GM21515 (cell line): ENCODE data around the gene MVK.

Experiments used
- ATAC-seq: cut with Tn5 transposase; IDR thresholded peaks from one replicate; pipeline ENCODE4 v1.9.1; 2021; ENCODE audit not compliant: unreplicated experiment

Gene MVK

GRCh38 chr12:109544955-109545531 lies 28.6 kb upstream of the MVK start:
- ATAC-seq: no peak

DNA sequence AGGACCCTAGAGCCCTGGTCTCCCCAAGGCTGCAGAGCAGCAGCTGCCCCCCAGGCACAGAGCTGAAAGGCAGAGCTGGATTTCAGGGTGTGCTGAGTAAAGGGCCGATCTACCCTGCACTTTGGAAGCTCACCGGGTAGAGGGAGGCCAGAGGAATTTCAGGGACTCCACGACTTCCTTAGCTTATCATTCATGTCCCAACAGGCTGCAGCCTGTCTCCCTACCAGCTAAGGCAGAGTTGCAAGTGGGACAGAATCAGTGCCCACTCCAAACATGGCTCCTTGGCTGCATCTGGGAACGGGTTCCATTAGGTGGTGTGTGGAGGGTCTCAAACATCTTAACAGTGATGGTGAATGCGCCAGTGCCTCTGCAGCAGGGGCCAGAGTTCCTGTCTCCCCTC lies 27.8 kb upstream of the MVK start:
- ATAC-seq: no peak

DNA sequence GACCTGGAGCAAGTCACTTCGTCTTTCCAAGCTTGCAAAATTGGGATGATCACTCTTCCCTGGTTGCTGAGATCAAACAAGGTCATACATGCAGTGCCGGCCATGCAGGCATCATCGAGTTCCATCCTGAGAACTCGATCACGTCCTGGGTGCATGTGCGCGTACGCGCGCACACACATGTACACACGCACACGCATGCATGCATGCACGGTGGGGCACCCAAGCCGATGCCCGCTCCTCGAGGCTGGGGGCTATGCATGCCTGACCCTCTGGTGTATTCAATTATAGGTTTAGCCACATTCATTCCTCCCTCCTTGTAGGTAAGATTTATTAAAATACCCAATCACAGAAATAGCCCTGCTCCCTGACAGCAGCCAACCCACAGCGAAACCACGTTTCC lies 26.3 kb upstream of the MVK start:
- no peak for ATAC-seq

GRCh38 chr12:109548258-109548657 lies 25.3 kb upstream of the MVK start:
- ATAC-seq: no peak

- no peak for ATAC-seq
Observed at GRCh38 chr12:109549613-109550270, 23.9 kb upstream of the MVK start.

DNA sequence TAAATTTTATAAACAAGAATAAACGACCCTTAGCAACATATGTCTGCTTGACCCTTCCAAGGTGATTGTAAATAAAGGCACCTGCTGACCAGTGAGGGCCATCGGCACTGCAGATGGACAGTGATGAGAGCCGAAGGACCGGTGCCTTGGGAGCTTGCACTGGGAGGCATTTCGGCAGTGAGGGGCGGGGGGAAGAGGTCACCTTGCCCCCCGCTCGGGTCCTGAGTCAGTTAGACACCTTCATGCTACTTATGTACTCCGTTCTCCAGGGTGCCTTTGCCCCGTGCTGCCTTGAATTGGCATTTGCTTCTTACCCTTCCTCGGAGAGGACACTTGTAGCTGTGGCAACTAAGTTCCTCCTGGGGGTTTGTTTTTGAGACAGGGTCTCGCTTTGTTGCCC lies 23.3 kb upstream of the MVK start:
- no peak for ATAC-seq

- no peak for ATAC-seq
Observed at GRCh38 chr12:109551108-109551507, 22.5 kb upstream of the MVK start.

GRCh38 chr12:109552971-109553370 lies 20.6 kb upstream of the MVK start:
- ATAC-seq: no peak

GRCh38 chr12:109553483-109553882 lies 20.1 kb upstream of the MVK start:
- no peak for ATAC-seq

GRCh38 chr12:109553906-109554500 lies 19.6 kb upstream of the MVK start:
- ATAC-seq: no peak

DNA sequence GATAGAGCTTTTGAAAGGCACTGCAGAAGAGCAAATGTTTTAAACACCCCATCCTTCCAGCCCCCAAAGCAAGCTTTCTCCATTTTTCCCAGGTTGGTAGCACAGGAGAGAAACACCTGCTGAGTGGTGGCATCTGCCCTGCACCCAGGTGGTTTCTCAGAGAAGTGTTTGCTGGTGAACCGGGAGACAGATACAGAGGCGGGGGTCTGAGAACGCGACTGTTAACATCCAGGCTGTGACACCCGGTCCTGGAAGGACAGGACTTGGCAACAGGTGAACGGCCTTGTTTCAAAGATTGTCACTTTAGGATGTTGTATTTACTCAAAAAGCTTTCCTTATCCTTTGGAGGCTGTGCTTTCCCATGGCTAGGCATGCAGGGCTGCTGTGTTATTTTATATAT lies 18.8 kb upstream of the MVK start:
- no peak for ATAC-seq

DNA sequence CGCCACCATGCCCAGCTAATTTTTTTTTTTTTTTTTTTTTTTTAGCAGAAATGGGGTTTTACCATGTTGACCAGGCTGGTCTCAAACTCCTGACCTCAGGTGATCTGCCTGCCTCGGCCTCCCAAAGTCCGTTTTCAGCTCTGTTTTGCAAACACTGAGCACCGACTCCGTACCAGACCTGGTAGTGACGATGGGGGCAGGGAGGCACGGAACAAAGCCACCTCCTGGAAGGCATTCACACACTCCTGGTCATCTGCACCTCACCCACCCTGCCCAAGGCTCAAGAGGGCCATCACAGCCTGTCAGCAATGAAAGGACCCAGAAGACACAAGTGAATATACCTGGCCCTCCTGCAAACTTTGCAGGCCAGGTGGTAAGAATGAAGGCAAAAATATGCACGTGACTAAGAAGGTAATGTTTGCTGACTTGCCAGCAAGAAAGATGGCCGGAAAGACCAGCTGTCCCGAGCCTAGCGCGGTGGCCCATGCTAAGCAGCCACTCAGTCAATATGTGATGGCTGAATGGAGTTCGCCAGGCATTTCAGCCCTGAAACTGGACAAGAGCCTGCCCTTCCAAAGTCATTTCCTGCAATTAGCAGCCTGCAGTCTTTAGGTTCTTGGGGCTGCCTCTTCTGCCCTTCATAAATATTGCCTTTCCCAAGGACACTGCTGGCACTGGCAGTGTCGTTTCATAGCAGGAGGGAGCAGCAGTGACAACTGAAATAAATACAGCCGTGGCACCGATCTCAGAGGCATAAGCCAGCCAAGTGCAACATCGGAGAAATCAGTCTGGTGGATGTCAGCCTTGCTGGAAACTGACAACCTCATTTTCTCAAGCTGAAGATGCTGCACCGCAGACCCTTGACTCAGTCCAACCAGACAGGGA lies 17.9 kb upstream of the MVK start:
- no peak for ATAC-seq

DNA sequence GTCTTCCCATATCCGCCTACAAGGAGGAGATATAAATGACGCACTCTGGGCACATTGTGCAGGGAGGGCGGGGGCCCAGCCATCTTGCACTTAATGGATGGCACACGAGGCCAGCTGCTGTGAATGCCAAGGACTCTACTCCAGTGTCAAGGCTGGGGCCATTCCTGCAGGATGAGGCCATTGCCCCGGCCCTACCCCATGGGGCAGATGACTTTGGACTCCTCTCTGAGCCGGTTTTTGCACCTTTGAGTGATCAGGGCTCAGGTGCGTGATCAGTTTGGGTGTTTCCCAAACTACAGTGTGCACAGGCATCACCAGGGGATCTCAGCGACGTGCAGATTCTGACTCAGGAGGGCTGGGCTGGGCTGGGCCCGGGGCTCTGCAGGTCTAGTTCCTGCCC lies 16.4 kb upstream of the MVK start:
- ATAC-seq: no peak

DNA sequence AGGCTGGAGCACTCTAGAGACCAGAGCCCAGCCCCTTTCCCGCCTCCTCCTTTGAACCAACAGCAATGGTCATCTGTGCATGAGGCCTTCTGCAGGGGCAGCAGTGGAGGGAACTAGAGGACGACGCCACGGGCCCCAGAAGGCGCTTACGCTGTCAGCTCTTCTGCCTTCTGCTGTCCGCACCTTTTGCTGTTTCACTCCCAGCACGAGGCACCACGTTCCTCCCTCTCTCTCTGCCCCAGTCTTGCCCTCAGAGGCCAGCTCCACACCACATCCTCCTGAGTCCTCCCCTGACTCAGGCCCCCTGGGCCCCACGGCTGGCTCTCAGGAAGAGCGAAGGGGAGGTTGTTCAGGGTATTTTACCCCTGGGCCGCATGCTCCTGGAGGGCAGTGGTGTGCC lies 15.8 kb upstream of the MVK start:
- ATAC-seq: no peak

- no peak for ATAC-seq
Observed at GRCh38 chr12:109558374-109559199, 15.0 kb upstream of the MVK start.

DNA sequence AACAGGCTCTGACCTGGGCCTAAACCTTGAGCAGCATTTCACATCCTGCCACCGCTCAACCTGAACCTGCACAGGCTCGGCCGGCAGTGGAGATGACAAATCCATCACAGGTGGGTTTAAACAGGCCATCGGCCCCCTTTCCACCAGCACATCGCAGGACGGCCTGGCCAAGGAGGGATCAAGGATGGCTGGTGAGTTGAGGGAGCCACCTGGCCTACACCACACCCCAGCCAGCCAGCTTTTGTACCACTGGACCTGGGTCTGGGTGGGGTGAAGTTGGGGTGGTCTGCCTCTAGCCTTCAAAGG lies 14.4 kb upstream of the MVK start:
- ATAC-seq: no peak

GRCh38 chr12:109559601-109560000 lies 14.0 kb upstream of the MVK start:
- no peak for ATAC-seq

DNA sequence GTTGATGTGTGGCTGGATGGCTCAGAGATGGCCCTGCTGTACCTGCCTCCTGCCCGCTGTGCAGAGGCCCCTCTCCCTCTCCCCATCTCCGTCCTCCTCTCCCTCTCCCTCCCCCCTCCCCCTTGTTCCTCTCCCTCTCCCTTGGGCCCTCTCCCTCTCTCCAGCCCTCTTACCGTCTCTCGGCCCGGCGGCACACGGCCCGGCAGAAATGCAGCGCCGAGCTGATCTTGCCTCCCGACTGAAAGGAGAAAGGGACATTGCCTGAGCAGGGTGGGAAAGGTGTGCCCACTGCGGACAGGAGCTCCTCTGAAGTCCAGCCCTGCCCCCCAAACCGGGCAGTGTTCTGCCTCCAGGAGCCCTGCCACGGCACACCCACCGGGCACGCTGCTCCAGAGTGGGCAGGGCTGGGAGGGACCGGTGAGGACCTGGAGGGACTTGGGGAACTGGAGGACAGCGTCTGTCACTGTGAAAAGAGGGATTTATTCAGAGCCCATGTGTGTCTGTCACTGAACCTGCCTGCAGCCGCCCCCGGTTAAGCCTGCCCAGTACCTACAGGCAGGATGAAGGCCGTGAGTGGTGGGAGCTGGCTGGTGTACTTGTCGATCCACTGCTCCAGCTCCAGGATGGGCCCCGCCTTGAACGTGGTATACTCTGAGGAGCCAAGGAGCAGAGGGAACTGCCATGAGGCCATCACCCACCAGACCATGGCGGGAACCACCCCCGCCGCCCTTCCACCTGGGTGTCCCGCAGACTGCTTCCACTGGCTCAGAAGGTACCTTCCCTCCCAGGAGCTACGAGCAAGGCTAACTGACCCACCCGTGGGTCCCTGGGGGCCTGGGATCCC lies 12.5 kb upstream of the MVK start:
- no peak for ATAC-seq

- no peak for ATAC-seq
Observed at GRCh38 chr12:109561711-109562030, 11.9 kb upstream of the MVK start.

DNA sequence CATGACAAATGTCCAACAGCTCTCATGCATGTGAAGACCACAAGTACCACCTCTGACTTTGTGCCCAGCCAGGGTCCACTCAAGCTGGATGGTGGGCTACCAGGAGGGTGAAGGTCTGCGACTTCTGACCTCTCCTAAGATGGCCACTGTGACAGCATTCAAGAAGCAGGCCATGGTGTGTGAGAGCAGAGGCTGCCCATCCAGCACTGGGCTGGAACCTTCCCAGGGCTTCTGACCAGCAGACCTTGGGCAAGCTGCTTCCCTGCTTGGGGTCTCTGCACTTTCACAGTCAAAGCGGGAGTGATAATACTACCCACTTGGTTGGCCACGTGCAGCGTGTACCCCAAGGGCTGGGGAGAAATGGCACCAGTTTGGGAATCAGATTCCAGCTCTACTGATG lies 10.7 kb upstream of the MVK start:
- no peak for ATAC-seq
